ENCODE data around the gene EPHB1.

DNA sequence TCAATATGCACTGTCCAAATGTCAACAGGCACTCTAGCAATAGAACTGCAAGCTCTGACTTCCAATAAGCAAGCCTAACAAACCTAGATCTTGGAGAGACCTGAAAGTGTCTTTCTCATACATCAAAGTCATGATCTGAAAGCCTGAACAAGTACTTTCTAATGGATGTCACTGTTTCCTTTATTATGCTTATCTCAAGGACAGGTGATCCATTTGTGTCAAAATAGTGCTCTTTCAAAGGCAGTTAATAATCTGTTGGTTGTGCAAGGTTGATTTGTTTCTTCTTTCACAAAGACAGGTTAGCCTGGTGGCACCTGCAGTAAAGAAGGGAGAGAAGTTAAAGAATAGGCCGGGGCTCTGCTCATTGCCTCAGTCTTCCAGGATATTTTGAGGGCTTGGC is 146.8 kb downstream of the EPHB1 start:
- TF ChIP-seq CTCF (conservative IDR thresholded peaks at IDR 0.05) = no peak
- no peak for TF ChIP-seq ZFX (IDR thresholded peaks at IDR 0.05)

All from C4-2B (cell line).